NCI-H2196 treated with DMSO at 0.1 percent for 48 hours (cell line): ENCODE data around the gene MYO1G.
"Not testable (repeated sequence)": the region's sequence is repeated elsewhere in the genome, so short reads cannot be mapped to it uniquely, and the experiment has no call there.

Source experiments
- DNase-seq: peaks from one replicate; lab custom pipeline; 2025; ENCODE audit not compliant: unreplicated experiment; lab: John Stamatoyannopoulos, UW

MYO1G gene

DNA sequence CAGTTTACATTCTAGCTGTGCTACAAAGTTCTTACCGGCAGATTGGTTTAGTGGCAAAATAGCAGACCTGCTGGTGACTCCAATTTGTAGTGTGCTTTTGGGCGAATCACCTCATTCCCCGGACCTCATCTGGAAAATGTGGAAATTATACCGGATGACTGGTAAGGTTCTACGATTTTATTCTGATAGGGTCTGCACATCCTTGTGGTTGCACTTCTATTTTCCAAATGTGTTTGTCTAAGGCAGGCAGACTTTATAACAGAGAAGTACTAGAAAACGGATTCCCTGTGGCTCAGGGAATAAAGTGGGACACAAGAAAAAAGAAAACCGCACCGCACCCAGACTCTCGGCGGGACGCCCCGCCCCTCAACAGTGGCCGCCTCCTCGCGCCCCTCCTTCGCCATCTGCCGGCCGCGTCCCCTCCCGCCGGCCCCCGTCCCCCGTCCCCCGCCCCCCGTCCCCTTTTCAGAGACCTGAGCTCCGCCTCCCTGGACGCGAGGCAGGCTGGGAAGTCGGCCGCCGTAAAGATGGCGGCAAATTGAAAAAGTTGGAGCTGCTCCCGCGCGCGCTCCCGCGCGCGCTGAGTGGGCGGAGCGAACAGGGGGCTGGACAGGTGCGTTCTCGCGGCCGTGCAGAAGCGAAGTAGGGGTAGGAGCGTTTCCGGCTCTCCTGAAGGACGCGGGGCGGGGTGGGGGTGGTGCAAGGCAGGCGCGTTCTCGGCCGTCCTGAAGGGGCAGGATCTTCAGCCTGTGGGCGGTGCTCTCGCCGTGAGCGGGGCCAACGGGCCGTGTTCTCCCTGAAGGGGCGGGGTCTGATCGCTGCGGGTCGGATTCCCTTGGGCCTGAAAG is 20.7 kb upstream of the MYO1G start:
- peak; percentile 99 for DNase-seq

GRCh38 chr7:44998153-44998871 is 19.5 kb upstream of the MYO1G start:
- DNase-seq: no peak

- DNase-seq: no peak
These were observed 17.0 kb upstream of the MYO1G start for GRCh38 chr7:44995555-44996493.

DNA sequence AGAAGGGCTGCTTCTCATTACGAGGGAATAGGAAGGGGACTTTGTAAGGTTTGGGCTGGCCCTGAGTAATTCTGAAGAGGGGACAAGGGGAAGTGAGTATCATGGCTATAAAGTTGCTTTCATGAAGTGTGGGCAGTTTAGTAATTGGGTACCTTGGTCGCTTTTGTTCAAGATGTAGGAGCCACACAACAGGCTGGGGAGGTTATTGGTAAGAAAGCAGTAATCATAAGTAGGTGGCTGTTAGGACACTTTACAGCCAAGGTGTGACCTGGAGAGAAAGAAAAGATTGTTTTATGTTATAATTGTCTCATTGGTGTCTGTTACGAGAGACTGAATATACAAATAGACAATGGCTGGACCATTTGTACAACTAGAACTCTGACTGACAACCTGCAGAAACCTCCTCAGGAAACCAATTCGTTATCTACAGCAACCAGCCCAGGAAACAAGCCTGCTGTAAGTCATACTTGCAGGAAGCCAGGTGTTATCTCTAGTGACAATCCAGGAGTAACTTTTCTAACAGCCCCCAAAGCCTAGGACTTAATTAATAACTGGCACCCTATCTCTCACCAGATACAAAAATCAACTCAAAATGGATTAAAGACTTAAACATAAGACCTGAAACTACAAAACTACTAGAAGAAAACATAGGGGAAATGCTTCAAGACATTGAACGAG is 16.2 kb upstream of the MYO1G start:
- no peak for DNase-seq

GRCh38 chr7:44992004-44992795 is 13.4 kb upstream of the MYO1G start:
- not testable (repeated sequence) for DNase-seq

GRCh38 chr7:44990109-44991023 is 11.6 kb upstream of the MYO1G start:
- DNase-seq: no peak

- DNase-seq: no peak
These were observed 10.3 kb upstream of the MYO1G start for GRCh38 chr7:44989132-44989531.

DNA sequence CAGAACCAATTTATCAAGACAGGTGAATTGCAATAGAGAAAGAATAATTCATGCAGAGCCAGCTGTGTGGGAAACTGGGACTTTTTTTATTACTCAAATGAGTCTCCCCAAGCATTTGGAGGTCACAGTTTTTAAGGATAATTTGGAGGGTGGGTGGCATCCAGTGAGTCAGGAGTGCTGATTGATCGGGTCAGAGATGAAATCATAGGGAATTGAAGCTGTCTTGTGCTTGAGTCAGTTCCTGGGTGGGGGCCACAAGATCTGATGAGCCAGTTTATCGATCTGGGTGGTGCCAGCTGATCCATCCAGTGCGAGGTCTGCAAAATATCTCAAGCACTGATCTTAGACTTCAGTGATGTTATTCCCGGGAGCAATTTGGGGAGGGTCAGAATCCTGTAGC is 9.9 kb upstream of the MYO1G start:
- DNase-seq: no peak

DNA sequence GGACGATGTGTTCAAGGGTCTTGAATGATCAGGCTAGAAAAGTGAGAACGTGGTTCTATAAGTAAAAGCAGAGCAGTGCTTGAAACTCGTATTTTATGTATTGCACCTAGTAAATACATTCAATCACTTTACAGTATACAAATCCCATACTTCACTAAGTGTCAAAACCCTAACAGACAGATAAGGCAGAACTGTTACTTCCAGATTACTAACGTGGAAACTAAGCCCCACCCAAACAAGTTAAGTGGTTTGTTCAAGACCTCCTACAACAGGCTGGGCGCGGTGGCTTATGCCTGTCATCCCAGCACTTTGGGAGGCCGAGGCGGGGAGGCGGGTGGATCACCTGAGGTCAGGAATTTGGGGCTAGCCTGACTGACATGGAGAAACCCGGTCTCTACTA is 9.2 kb upstream of the MYO1G start:
- DNase-seq: no peak

DNA sequence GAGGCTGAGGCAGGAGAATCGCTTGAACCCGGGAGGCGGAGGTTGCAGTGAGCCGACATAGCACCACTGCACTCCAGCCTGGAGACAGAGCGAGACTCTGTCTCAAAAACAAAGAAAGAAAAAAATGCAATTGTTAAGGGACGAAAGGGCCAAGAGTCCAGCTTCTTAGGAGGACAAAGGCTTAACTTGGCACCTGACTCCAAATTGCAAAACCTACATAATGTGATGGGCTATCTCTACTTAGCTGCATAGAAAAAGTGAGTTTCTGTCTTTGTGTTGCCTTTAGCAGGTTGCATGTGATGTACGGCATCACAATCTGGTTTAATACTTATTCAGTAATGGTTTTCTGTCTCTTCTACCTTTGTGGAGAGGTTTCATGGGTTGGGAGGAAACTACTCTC is 8.6 kb upstream of the MYO1G start:
- no peak for DNase-seq

- peak; percentile 91 for DNase-seq
These were observed 7.6 kb upstream of the MYO1G start for GRCh38 chr7:44986218-44987053.

GRCh38 chr7:44985900-44986217 is 7.0 kb upstream of the MYO1G start:
- DNase-seq: no peak

DNA sequence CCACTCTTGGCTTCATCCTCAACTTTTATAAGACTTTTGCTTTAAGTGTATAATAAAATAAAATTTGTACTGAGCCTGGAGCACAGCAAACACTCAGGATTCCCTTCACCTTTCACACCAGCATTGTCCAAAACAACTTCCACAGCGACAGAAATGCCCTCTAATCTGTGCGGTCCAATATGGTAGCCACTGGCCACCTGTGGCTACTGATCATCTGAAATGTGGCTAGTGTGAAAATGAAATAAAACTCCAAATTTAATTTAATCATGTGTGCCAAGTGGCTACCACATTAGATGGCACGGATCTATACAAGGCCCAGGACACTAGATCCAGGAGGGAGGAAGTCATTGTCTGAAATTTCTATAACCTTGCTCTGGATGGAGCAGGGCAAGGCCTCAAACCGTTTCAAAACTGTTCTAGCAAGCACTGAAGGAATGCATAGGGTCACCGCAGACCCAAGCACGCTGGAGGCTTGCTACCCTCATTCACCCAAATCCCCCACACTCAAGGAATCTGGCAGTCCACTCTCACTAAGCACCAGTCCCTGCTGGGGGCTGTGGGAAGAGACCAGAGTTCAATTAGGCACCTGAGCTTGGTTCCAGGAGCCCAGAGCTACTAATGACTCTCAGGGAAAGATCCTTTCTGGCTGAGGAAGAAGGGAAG is 6.3 kb upstream of the MYO1G start:
- DNase-seq: no peak

DNA sequence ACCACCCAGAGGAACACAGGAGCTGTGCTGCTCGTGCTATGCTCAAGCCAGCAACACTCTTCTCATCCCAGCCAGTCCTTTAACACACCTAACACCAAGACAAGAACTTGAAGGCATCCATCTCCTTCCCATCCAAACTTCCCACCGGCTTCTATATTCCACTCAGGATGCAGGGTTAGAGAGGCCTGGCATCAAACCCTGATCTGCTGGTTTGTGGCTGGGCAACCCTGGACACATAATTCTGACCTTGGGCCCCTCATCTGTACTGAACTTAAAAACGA is 5.6 kb upstream of the MYO1G start:
- no peak for DNase-seq

- DNase-seq: no peak
These were observed 5.1 kb upstream of the MYO1G start for GRCh38 chr7:44983742-44984477.

- no peak for DNase-seq
These were observed 4.2 kb upstream of the MYO1G start for GRCh38 chr7:44982970-44983369.

- DNase-seq: no peak
These were observed 3.7 kb upstream of the MYO1G start for GRCh38 chr7:44982535-44982923.
